Ovary (tissue), 9 donors: ENCODE data around the gene RRP15. TPM values are rescaled to one million over a fixed set of nuclear protein-coding genes. Genes with fewer than 3 reads are reported as not detected.

Experiments
- DNase-seq, 5 donors: peaks; one replicate each; pipeline ENCODE4 v3.0.0-alpha.2; 2019 to 2020
- H3K27ac ChIP-seq, 2 donors: fragments of 200-600 bp; one replicate each; pipeline versions ENCODE4 v1.5.1 to v1.8.0; 2019 to 2022
- H3K27me3 ChIP-seq: fragments of 200-600 bp; one replicate; pipeline ENCODE4 v1.8.0; 2022
- H3K36me3 ChIP-seq: fragments of 200-600 bp; sonication (generic); one replicate; pipeline ENCODE4 v1.5.1; 2019
- H3K4me1 ChIP-seq: one replicate; pipeline ENCODE4 v1.8.1; 2013; ENCODE audit warnings: mild to moderate bottlenecking, moderate library complexity; ENCODE audit not compliant: insufficient read depth
- H3K4me3 ChIP-seq: fragments of 200-600 bp; sonication (generic); one replicate; pipeline ENCODE4 v1.5.1; 2017
- H3K9me3 ChIP-seq, 2 donors: fragments of 200-600 bp in 1 of 2; sonication (generic) in 1 of 2; one replicate each; pipeline versions ENCODE4 v1.5.1 to v1.8.1; 2013 to 2019; ENCODE audit warnings: mild to moderate bottlenecking in 1 of 2, moderate library complexity in 1 of 2
- EP300 ChIP-seq: sonication (generic); formaldehyde crosslinking; IDR thresholded peaks from one replicate; pipeline ENCODE4 v1.6.1; 2017; ENCODE audit warnings: antibody characterized with exemption
- POLR2A ChIP-seq: fragments of 450-650 bp; IDR thresholded peaks from one replicate; pipeline ENCODE4 v1.6.1; 2017; ENCODE audit warnings: antibody characterized with exemption, mild to moderate bottlenecking, moderate library complexity
- WGBS, 3 donors: extraction: QIAGEN DNeasy Blood & Tissue Kit in 1 of 3; methylation state at CpG; one replicate each; pipeline versions ENCODE4 v1.1.5 to v1.1.7; 2013 to 2017; 5-methylcytosine and 5-hydroxymethylcytosine counted together
- intact Hi-C, 4 donors: fragments of 100-400 bp; cut with DNase I; formaldehyde crosslinking; loops; one replicate each; pipeline versions ENCODE4 v1.11.0 to v1.15.1; 2022 to 2023
- polyA plus RNA-seq, 2 donors: library from polyadenylated mRNA; stranded (reverse); fragments of 200-250 nt in 1 of 2; fragments of 350-450 nt in 1 of 2; fragmentation: Illumina TruSeq in 1 of 2; extraction: RNeasy Lipid Tissue Mini Kit (QIAGEN cat#74804) in 1 of 2; gene quantifications; one replicate each; pipeline ENCODE4 v1.2.3, GENCODE V29; 2013 to 2014
- total RNA-seq, 7 donors: library from RNA; depleted of rRNA in 2 of 7; stranded (reverse); fragments of >200 nt in 2 of 7; fragmentation: NEBNext Ultra II Directional in 3 of 7; extraction: Animal tissue kit (Norgen Biotek cat#: 25700) in 3 of 7; gene quantifications; one replicate each; pipeline versions ENCODE4 v1.1.0 to v1.2.4, GENCODE V29; 2016 to 2023
- TF ChIP-seq, protein P1 (sequence below), 3 donors: fragments of 450-650 bp in 2 of 3; fragments of 200-600 bp in 1 of 3; IDR thresholded peaks; one replicate each; pipeline versions ENCODE4 v1.5.1 to v1.8.0; 2016 to 2022; ENCODE audit warnings: antibody characterized with exemption in 3 of 3, mild to moderate bottlenecking in 1 of 3
- donor health status: DM: no; HTN: no; CAD: no; lungs with moderate emphysema.
- donor health status: DM: no; HTN: no; CAD: no.
- donor health status: Bipolar disorder and iron deficiency.
- donor health status: DM: yes; HTN: yes; CAD: no.
- donor health status: DM: no; HTN: no; CAD: no.
- donor health status: DM: yes; HTN: yes; CAD: no.

RRP15 gene
- total and polyA plus RNA-seq, 9 donors, result 2.3 to 27.9 (median 17.7) TPM

DNA sequence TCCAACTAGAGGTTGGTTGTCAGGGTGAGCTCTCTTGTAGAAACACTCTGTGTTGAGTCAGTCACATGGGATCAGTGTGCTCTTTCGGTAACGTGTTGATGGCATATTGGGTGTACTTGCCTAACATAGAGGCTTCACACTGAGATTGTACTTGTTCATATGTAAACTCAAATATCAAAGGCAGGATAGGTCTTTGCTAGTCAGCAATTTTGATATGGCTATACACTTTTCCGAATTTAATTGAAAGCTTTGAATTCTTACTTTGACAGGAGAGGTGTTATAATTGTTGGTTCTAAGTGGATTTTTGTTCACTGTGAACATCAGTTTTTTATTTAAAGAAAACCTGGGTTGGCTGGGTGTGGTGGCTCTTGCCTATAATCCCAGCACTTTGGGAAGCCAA lies 43.7 kb downstream of the RRP15 start:
- H3K4me1 ChIP-seq, result no peaks in the 10 kb centered on the region
- H3K27me3 ChIP-seq, result no peaks in the 10 kb centered on the region
- intact Hi-C loops, result loop anchor here (10.0 kb wide), 4 partner anchors 736 to 1486 kb away; no protein-coding TSS in a partner anchor
- DNase-seq, result no peak
- no peak overlapping the region for H3K4me3 ChIP-seq
- no peak overlapping the region for H3K27ac ChIP-seq
- H3K36me3 ChIP-seq, result no peaks in the 10 kb centered on the region
- WGBS, 3 donors, result 84 to 89% (median 88%) methylated on average over 3 of the region's 3 CpGs
- TF ChIP-seq POLR2A (no peak), EP300 (no peak)
- TF ChIP-seq, protein P1, sequence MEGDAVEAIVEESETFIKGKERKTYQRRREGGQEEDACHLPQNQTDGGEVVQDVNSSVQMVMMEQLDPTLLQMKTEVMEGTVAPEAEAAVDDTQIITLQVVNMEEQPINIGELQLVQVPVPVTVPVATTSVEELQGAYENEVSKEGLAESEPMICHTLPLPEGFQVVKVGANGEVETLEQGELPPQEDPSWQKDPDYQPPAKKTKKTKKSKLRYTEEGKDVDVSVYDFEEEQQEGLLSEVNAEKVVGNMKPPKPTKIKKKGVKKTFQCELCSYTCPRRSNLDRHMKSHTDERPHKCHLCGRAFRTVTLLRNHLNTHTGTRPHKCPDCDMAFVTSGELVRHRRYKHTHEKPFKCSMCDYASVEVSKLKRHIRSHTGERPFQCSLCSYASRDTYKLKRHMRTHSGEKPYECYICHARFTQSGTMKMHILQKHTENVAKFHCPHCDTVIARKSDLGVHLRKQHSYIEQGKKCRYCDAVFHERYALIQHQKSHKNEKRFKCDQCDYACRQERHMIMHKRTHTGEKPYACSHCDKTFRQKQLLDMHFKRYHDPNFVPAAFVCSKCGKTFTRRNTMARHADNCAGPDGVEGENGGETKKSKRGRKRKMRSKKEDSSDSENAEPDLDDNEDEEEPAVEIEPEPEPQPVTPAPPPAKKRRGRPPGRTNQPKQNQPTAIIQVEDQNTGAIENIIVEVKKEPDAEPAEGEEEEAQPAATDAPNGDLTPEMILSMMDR (IDR thresholded peaks at IDR 0.05), result no peak
- H3K9me3 ChIP-seq, result no peaks in the 10 kb centered on the region

GRCh38 chr1:218330043-218330623 lies 45.0 kb downstream of the RRP15 start:
- no peak overlapping the region for H3K4me3 ChIP-seq
- H3K36me3 ChIP-seq, result no peaks in the 10 kb centered on the region
- 15 to 22% (median 16%) methylated on average over 4 of the region's 4 CpGs for WGBS, 3 donors
- TF ChIP-seq, protein P1 (IDR thresholded peaks at IDR 0.05), result peak; percentile 39 to 77 (median 56)
- no peak for TF ChIP-seq EP300
- H3K27ac ChIP-seq, result no peak overlapping the region
- no peaks in the 10 kb centered on the region for H3K27me3 ChIP-seq
- DNase-seq, result no peak
- intact Hi-C loops, result no loop called here
- H3K9me3 ChIP-seq, result no peaks in the 10 kb centered on the region
- H3K4me1 ChIP-seq, result no peaks in the 10 kb centered on the region

DNA sequence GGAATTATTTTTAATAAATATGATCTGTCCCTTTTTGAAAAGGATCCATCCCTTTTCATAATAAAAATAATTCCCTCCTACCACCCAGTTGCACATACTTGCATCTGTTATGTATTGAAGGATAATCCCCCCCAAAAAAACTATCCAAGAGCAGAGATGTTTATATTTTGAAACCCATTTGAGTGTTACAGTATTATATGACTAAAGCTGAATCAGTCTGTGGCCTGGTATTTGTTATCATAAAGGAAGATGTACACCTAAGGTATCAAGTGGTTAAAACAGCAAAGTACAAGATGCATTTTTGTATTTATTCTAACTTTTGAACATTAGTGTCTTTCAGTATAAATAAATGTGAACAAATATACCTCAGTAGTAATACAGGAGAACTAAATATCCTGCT lies 47.3 kb downstream of the RRP15 start:
- H3K27ac ChIP-seq, result no peak overlapping the region
- DNase-seq, result no peak
- intact Hi-C loops, result no loop called here
- H3K36me3 ChIP-seq, result no peaks in the 10 kb centered on the region
- no peaks in the 10 kb centered on the region for H3K9me3 ChIP-seq
- H3K27me3 ChIP-seq, result no peaks in the 10 kb centered on the region
- H3K4me1 ChIP-seq, result no peaks in the 10 kb centered on the region
- H3K4me3 ChIP-seq, result no peak overlapping the region
- no peak for TF ChIP-seq EP300
- TF ChIP-seq POLR2A, result no peak
- TF ChIP-seq, protein P1 (IDR thresholded peaks at IDR 0.05), result no peak

DNA sequence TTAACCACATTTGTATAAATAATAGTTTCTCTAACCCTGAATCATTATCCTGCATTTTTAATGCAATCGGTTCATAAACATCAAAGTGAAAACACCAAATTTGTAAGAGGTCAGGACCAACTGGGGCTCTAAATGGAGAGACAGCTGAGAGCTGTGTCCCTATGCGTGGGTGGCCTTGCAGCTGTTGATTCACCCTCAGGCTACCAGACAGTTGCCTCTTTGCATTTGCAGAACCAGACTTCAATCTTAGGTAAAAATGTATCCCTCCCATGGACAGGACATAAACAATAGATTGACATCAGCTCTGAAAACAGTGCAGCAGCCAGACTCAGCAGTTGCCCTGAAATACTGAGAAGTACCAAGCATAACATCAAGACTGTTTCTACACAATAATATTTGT lies 51.2 kb downstream of the RRP15 start:
- intact Hi-C loops, result loop anchor here in 1 of 4 donors (5.0 kb wide), 1 partner anchor 1221 kb away; no protein-coding TSS in a partner anchor
- Histone ChIP-seq H3K36me3 (no peaks in the 10 kb centered on the region), H3K4me3 (no peak overlapping the region), H3K27ac (no peak overlapping the region), H3K9me3 (no peaks in the 10 kb centered on the region), H3K27me3 (no peaks in the 10 kb centered on the region), H3K4me1 (no peaks in the 10 kb centered on the region)
- 38 to 63% (median 52%) methylated on average over 2 of the region's 2 CpGs for WGBS, 3 donors
- TF ChIP-seq, protein P1 (IDR thresholded peaks at IDR 0.05), result no peak
- TF ChIP-seq POLR2A (no peak), EP300 (no peak)
- no peak for DNase-seq
